Left kidney (tissue), 2 donors: ENCODE measurements around the gene AP3S2. TPM values are rescaled to one million over a fixed set of nuclear protein-coding genes. Genes with fewer than 3 reads are reported as not detected.
A peak's percentile ranks its signal among the peaks of the same experiment; 100 is the strongest.

Source experiments
- DNase-seq: peaks from one replicate; pipeline ENCODE4 v3.0.0-alpha.2; 2013
- polyA plus RNA-seq: library from polyadenylated mRNA; unstranded; fragments of 120-200 nt; gene quantifications from one replicate; pipeline ENCODE4 v1.2.1, GENCODE V29; 2013; ENCODE audit not compliant: insufficient read length

AP3S2 gene
- polyA plus RNA-seq, 1 donor: 49.1 TPM

- no peak for DNase-seq
Measured at GRCh38 chr15:89818287-89818686, 75.5 kb downstream of the AP3S2 start.

DNA sequence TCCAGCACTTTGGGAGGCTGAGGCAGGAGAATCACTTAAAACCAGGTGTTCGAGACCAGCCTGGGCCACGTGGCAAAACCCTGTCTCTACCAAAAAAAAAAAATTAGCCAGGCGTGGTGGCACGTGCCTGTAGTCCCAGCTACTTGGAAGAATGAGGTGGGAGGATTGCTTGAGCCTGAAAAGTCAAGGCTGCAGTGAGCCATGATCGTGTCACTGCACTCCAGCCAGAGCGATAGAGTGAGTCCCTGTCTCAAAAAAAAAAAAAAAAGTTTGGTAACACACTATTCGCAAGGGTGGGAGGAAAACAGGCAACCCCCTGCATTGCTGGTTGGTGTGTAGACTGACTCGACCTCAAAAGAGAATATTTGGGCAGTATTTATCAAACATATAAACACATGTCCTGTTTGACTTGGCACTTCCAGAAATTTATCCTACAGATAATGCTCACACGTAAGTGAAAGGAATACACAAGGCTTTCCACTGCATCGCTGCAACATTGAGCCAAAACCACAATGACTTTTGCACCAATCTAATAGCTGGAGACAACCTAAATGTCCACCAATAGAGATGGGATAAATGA, 76.0 kb downstream of the AP3S2 start:
- no peak for DNase-seq

- no peak for DNase-seq
Measured at GRCh38 chr15:89815769-89816168, 78.0 kb downstream of the AP3S2 start.

DNA sequence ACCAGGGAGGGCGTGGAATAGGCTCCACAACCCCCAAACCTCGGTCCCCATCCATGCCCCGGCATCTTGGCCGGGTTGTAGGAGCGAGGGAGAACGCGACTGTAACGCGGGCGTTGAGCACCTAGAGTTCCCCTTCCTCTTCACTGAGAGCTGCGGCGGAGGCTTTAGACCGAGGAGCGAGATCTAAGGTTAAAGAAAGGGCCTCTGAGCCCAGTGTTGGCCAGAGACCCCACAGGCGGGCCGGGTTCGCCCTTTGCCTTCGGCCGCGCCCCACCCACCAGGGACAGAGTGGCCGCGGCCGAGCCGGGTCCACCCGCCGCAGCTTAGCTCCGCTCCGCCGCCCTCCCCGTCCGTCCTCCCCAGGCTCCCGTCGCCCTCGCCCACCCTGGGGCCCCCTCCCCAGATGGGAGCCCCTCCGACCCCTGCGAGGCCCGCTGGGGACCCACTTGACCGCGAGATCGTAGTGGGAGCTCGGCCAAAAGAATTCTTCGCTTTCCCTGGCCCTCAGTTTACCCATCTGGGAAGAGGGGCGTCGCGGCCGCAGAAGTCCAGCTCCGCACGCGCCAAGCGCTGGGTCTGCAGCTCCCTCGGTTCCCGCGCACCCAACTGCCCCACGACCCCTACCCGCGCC, 79.6 kb downstream of the AP3S2 start:
- no peak for DNase-seq

DNA sequence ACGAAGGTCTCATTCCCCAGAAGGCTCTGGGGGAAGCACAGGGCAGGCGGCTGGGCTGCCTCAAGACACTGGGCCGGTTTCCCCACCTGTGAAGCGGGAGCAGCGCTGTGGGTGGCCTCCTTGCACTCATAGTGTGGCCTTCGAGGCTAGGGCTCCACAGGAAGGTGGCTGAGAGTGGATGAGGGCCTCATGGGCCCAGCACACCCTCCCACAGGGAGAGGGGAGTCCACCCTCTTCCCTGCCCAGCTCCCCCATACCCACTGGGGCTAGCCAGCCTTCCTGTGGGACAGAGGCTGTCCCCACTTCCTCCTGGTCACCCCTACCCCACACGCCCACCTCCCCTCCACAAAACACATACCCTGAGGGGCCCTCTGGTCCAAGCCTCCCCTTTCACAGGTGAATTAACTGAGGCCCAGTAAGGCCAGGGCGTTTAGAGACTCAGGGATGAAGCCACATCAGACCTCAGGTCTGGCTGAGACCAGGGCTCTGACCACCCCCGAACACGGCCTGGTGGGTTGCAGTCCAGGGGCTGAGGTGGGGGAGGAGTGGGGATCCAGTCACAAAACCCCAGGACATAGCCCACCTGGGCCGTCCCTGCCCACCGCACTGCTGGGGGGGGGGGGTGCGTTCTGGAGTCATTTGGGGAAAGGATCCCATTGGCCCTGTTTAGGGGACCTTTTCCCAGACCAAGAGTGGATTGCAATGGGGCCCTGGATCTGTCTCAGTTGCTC, 80.2 kb downstream of the AP3S2 start:
- DNase-seq: no peak

DNA sequence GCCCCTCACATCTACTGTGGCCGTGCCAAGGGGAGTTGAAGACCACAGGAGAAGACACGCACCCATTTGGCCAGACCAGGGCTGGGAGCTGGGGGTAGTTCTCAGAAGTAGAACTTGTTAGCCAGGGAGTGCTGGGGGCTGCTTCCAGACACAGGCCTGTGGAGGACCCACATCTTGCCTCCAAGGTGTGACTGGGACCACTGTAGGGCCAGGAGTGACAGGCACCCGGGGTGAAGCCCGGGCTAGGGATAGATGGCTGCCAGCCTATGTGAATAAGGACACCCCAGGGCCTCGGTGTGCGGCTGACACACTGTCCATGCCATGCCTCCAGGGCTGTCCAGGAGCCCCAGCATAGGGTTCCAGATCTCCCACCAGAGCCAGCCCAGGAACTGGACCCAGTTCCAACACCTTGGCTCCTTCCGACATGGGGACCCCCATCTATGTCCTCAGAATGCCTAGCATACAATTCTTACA, 80.9 kb downstream of the AP3S2 start:
- no peak for DNase-seq

DNA sequence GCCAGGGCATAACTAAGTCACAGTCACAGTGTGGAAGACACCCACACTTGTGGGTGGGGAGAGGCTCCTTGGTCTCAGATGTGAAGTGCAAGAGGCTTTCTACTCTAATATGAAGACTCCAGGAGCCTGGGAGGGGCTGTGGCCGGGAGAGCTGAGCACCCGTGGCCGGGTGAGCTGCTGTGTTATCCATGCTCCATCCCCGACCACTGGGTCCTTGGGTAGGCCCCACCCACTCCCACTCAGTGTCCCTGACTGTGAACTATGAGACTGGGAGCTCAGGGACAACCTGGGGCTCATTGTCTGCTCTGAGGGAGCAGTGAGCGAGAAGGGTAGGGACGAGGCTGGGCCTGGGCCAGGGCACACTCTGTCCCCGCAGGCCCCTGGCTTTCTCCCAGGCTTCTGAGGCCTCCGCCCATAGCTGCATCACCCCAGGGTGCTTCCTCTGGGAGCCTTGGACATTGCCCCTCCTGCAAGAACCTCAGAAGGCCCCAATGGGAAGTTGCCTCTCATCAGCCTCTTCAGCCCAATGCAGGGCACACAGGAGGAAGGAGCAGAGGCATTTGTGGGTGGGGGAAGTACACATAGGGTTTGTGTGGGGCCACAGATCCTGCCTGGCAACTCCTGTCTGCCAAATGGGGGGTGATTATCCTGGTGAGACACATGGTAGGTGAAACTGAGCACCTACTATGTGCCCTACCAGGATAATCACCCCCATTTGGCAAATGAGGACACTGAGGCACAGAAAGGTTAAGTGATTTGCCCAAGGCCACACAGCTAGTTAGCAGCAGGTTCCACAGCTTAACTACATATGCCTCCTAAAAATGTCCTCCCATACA, 81.6 kb downstream of the AP3S2 start:
- no peak for DNase-seq

- no peak for DNase-seq
Measured at GRCh38 chr15:89810837-89811236, 83.0 kb downstream of the AP3S2 start.

- DNase-seq: no peak
Measured at GRCh38 chr15:89809787-89810148, 84.0 kb downstream of the AP3S2 start.

GRCh38 chr15:89809093-89809786, 84.6 kb downstream of the AP3S2 start:
- DNase-seq: peak; percentile 46

DNA sequence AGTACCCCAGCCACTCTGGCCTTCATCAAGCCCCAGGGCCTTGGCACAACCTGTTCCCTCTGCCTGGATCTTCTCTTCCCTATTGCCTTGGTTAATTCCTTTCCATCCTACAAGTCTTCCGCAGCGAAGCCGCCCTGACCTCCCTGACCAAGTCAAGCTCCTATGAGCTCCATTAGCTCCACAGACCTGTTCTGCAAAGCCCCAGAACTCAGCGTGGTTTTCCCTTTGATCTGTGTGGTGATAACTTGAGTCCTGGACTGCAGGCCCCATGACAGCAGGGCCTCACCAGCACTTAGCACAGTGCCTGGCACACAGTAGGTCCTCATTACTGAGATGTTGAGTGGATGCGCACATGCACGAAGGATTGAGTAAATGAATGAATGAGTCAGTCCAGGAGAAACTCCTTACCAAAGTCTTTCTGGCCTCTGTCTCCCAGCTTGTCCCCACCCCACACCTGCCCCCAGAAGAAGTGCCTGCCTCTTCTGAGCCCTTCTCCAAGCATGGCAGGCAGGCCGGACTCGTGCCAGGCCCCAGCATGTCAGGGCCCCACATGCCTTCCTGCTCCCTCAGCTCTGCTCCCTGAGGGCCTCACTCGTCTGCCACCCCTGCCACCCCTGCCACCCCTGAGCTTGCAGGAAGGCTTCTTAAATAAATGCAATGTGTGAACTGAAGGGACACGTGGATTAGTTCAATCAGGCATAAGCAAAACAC, 85.5 kb downstream of the AP3S2 start:
- DNase-seq: no peak

GRCh38 chr15:89807689-89808088, 86.1 kb downstream of the AP3S2 start:
- DNase-seq: no peak

GRCh38 chr15:89806559-89807550, 86.9 kb downstream of the AP3S2 start:
- peak; percentile 31 for DNase-seq

DNA sequence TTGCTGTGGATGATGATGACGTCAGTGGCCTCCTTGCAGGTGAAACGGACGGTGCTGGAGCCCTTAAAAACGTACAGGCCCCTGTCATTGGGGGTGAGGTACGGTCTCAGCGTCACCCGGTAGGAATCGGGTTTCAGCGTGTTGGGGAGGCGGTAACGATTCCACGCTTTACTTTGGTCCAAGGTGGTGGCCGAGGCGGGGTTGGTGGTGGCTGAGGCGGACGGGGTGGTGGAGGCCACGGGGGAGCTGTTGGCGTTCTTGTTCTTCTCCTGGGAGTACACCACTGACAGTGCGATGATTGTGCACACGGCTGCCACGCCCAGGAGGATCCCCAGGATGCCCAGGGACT, 87.6 kb downstream of the AP3S2 start:
- no peak for DNase-seq

- no peak for DNase-seq
Measured at GRCh38 chr15:89805241-89806209, 88.3 kb downstream of the AP3S2 start.

DNA sequence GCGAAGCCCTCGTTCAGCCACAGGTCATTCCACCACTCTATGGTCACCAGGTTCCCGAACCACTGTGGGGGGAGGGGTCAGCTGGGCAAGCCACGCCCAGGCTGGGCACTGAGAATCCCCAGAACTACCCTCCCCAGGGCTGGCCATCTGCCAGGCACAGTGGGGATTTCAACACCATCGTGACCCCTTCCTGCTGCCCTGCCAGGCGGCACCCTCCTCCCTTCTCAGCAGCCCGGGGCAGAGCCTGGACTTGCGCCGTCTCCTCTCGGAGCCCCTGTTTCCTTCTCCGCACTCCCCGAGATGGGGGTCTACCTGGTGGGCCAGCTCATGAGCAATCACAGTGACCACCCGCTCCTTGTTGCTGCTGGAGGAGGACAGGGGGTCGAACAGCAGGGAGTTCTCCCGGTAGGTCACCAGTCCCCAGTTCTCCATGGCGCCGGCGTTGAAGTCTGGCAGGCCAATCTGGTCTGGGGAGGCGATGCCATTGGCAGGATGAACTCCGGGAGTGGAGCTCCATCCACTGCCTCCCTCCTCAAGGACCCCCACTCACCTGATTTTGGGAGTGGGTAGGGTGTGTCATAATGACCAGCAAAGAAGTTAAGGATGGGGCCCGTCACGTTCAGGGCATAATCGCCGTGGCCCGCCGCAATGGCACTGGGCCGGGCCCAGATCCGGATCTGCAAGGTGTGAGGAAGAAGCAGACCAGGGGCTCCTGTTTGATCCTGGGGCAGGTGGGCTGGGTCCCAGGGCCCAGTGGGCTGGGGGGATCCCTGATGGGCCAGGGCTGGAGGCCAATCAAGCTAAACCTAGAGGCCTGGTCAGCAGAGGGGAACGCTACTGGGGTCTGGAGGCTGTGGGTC, 89.6 kb downstream of the AP3S2 start:
- no peak for DNase-seq

GRCh38 chr15:89802986-89803824, 90.6 kb downstream of the AP3S2 start:
- DNase-seq: no peak
